AG09309 (cell line): ENCODE measurements around the gene CCL19.

Source experiments
- DNase-seq: peaks from one replicate; pipeline ENCODE4 v3.0.0-alpha.2; 2010; ENCODE audit warnings: low read depth
- H3K4me3 ChIP-seq: 2 replicates; pipeline ENCODE4 v1.5.1; 2011; ENCODE audit warnings: mild to moderate bottlenecking, low read depth, low read length, moderate library complexity; ENCODE audit not compliant: control insufficient read depth
- TF ChIP-seq, protein P1 (sequence below): IDR thresholded peaks from 2 replicates; pipeline ENCODE4 v1.5.1; 2011; ENCODE audit warnings: mild to moderate bottlenecking, low read depth, low read length, inconsistent platforms; ENCODE audit not compliant: insufficient read depth, control insufficient read depth; ENCODE audit errors: missing control alignments

The CCL19 gene

DNA sequence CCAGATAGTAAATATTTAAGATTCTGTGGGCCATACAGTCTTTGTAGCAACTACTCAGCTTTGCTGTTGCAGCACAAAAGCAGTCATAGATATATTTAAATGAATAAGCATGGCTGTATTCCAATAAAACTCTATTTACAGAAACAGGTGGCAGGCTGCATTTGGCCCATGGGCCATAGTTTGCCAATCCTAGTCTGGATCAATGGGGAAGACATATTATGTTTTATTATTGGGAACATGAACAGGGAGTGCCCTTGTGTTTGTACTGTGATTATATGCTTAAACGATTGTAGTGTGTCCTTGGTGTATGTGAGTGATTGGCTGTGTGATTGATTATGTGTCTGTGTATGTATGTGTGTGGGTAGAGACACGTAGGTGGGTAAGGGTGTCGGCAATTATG, 16.6 kb downstream of the CCL19 start:
- no peak for DNase-seq
- TF ChIP-seq, protein P1, sequence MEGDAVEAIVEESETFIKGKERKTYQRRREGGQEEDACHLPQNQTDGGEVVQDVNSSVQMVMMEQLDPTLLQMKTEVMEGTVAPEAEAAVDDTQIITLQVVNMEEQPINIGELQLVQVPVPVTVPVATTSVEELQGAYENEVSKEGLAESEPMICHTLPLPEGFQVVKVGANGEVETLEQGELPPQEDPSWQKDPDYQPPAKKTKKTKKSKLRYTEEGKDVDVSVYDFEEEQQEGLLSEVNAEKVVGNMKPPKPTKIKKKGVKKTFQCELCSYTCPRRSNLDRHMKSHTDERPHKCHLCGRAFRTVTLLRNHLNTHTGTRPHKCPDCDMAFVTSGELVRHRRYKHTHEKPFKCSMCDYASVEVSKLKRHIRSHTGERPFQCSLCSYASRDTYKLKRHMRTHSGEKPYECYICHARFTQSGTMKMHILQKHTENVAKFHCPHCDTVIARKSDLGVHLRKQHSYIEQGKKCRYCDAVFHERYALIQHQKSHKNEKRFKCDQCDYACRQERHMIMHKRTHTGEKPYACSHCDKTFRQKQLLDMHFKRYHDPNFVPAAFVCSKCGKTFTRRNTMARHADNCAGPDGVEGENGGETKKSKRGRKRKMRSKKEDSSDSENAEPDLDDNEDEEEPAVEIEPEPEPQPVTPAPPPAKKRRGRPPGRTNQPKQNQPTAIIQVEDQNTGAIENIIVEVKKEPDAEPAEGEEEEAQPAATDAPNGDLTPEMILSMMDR: no peak

DNA sequence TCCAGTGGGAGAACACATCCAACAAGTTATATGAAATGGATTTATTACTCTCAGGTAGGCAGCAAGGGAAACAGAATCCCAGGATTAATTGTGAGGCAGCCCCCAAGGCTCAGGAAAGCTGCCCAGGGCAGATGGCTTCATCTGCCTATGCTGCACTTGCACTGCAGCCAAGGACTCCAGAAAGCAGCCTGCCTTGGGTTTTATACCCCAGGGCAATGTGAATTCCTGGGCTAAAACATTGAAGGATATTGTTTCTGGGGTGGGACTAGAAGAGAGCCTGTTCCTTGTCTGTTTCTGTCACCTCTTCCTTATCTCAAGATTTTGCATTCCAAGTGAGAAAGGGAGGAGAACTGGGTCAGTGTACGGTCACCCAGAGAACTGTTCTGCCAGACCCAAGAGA, 19.8 kb downstream of the CCL19 start:
- TF ChIP-seq, protein P1: no peak
- no peak overlapping the region for H3K4me3 ChIP-seq
- DNase-seq: no peak

More for the DNA sequence above, 16.6 kb downstream of the CCL19 start:
- no peak overlapping the region for H3K4me3 ChIP-seq

DNA sequence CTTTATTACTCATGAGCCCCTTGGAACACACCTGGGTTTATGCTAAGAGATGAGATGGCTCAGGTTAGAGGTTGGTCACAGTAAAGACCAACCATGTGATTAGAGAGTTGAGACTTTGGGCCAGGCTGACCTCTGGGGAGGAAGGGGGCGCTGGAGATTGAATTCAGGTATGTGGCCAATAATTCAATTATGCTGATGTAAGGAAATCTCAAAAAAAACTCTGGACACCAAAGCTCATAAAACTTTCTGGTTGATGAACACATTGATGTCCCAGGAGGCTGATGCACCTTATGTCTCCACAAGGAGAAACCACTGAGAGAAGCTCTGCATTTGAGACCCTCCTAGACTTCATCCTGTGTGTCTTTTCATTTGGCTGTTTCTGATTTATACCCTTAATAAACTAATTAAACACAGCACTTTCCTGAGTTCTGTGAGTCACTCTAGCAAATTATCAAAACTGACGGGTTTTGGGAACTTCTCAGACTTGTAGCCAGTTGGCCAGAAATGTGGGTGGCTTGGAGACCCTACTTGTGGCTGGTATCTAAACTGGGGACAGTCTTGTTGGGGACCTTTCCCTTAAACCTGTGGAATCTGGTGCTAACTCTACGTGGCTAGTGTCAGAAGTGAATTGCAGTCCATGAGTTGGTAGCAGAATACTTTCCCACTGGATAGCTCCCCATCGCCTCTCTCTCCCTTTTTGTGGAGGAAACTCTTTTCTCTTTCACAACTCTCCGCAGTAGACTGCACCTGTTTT, 21.1 kb downstream of the CCL19 start:
- no peak overlapping the region for H3K4me3 ChIP-seq
- TF ChIP-seq, protein P1: no peak
- DNase-seq: no peak

DNA sequence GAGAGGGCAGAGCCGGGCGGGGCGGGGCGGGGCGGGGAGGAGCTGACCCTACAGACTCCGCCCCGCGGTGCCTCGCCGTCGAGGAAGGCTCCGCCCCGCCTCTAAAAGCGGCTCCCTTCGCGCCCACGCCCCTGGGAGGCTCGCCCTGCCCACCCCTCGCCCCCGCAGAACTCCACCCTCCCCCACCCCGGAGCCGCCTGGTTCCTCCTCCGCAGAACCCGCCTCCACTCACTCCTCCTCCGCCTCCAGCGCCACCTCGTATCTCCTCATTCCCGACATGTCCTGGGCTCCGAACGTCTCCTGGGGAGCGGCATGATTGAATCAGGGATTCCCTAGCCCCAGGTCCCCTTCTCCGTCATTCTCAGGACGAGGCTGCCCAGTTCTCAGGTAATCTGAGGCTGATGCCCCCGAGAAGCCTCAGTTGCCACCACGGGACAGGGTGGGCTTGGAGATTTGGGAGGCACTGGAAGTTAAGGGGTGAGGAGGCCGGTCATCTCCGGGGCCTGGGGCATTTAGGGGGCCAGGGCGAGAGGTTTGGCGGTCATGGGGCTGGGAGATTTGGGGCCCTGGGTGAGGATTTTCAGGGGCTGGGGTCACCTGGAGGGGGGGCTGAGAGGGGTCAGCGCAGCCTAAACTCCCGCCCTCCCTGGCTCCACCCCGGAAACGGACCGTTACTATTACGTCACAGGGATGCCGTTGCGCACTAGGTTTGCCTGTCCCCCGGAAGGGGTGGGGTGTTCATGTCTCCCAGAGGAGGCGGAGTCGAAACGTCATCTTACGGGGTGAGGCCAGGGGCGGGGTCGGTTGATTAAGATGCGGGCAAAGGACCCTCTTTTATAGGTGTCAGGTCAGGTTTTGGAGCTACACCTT, 25.5 kb downstream of the CCL19 start:
- TF ChIP-seq, protein P1: no peak
- peak overlapping the region; percentile 70 for H3K4me3 ChIP-seq
- peak; percentile 74 for DNase-seq

DNA sequence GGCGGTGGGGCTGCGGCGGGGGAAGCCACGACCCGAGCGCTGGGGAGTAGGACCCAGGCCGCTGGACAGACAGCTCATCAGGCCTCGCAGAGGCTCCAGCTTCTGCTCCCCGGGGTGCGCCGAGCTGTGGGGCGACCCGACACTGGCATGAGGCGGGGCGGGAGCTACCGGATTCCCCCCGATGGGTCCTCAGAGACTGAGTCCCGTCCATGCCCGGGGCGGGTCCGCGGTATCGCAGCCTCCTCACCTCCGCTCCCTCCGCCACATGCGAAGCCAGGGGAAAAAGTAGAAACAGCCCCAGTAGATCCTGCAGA, 26.1 kb downstream of the CCL19 start:
- TF ChIP-seq, protein P1: no peak
- DNase-seq: no peak
- peak overlapping the region; percentile 70 for H3K4me3 ChIP-seq

DNA sequence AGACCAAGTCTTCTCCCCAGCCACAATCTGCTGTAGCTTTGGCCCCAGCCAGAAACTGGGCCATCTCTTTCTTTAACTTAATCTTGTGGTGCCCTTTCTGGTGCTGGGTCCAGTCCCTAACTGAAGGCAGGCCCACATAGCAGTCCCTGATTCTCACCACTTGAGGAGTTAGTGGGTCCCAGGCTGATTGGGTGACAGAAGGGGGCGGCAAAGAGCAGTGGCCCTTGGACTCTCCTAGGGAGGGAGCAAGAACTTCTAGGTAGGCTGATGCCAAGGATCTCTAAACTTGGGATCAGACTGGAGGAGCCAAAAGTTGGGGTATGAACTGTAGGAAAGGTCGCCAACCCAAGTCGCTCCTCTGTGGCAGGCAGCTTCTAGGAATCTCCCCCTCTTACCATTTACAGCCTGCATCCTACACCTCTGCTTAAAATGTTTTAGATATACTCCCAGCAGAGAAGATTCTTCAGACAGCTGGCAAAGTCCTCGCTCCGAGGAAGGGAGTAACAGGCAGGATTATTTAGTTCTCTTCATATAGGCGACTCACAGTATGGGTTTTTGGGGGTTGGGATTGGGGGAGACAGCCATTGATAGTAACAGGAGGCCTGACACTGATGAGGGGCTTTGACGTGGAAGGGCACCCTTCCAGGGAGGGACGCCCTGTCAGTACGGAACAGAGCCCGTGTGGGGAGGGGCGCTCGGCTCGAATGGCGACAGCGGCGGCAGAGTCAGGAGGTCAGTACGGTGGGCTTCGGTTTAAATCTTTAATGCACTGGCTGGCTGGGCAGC, 26.6 kb downstream of the CCL19 start:
- peak; percentile 37 for DNase-seq
- peak overlapping the region; percentile 70 for H3K4me3 ChIP-seq
- TF ChIP-seq, protein P1: peak; percentile 99
